ENCODE data around the gene SHISA5. TPM values are rescaled to one million over a fixed set of nuclear protein-coding genes. Genes with fewer than 3 reads are reported as not detected.

The SHISA5 gene
- total and polyA plus RNA-seq, 2 of the 8 experiments (the other 6 are each of a cell fraction or from before 2014, with no cell fraction given): 196 to 315 TPM

- TF ChIP-seq RNF2 (IDR thresholded peaks at IDR 0.05; ENCODE audit: borderline replicate concordance, low read depth, low read length, missing control alignments, poor library complexity, severe bottlenecking) (no peak), POLR2A (IDR thresholded peaks at IDR 0.05; ENCODE audit: control extremely low read depth in 1 of 2, low read depth in 2 of 2, low read length in 2 of 2) (no peak), TCF12 (IDR thresholded peaks at IDR 0.05; ENCODE audit: low read depth, low read length) (no peak), RAD21 (IDR thresholded peaks at IDR 0.05 in 1 of 2, conservative IDR thresholded peaks at IDR 0.05 in 1 of 2; ENCODE audit: low read depth in 2 of 2, low read length in 2 of 2) (no peak), RBBP5 (IDR thresholded peaks at IDR 0.05; ENCODE audit: borderline replicate concordance, low read depth, low read length) (no peak), SUZ12 (IDR thresholded peaks at IDR 0.05; ENCODE audit: low read length) (no peak), KDM4A (IDR thresholded peaks at IDR 0.05; ENCODE audit: low read depth, low read length, severe bottlenecking) (no peak), CBX5 (IDR thresholded peaks at IDR 0.05; ENCODE audit: low read depth, low read length) (no peak)
Measured at GRCh38 chr3:48524970-48525369, 21.0 kb upstream of the SHISA5 start (continued).

All from H1 (cell line).